ENCODE data around the gene MTHFD2.
A peak's percentile ranks its signal among the peaks of the same experiment; 100 is the strongest.

The MTHFD2 gene

GRCh38 chr2:74164761-74165160 is 33.7 kb upstream of the MTHFD2 start:
- no peak for DNase-seq (ENCODE audit: low read depth)
- H3K4me3 ChIP-seq (ENCODE audit: low read depth, low read length) = no peak overlapping the region
- TF ChIP-seq CTCF (IDR thresholded peaks at IDR 0.05; ENCODE audit: insufficient read depth, low read depth, low read length, missing control alignments) = no peak

GRCh38 chr2:74168739-74169138 is 29.7 kb upstream of the MTHFD2 start:
- TF ChIP-seq CTCF (IDR thresholded peaks at IDR 0.05; ENCODE audit: insufficient read depth, low read depth, low read length, missing control alignments) = no peak
- H3K4me3 ChIP-seq (ENCODE audit: low read depth, low read length) = no peak overlapping the region
- DNase-seq (ENCODE audit: low read depth) = peak; percentile 73

GRCh38 chr2:74174909-74175308 is 23.5 kb upstream of the MTHFD2 start:
- no peak overlapping the region for H3K4me3 ChIP-seq (ENCODE audit: low read depth, low read length)

GRCh38 chr2:74177696-74178095 is 20.7 kb upstream of the MTHFD2 start:
- TF ChIP-seq CTCF (IDR thresholded peaks at IDR 0.05; ENCODE audit: insufficient read depth, low read depth, low read length, missing control alignments) = no peak
- DNase-seq (ENCODE audit: low read depth) = no peak

More at GRCh38 chr2:74174909-74175308, 23.5 kb upstream of the MTHFD2 start:
- DNase-seq (ENCODE audit: low read depth) = no peak
- no peak for TF ChIP-seq CTCF (IDR thresholded peaks at IDR 0.05; ENCODE audit: insufficient read depth, low read depth, low read length, missing control alignments)

GRCh38 chr2:74178211-74179062 is 20.0 kb upstream of the MTHFD2 start, which contains the start of gene MOB1A:
MOB1A (minus strand) TSS chr2:74178879; CDS start chr2:74178674, 205 bp downstream.
- peak; percentile 100 for DNase-seq (ENCODE audit: low read depth)
- peak within 1 kb of the TSS; percentile 84 for H3K4me3 ChIP-seq (ENCODE audit: low read depth, low read length)
- TF ChIP-seq CTCF (IDR thresholded peaks at IDR 0.05; ENCODE audit: insufficient read depth, low read depth, low read length, missing control alignments) = no peak

More at GRCh38 chr2:74177696-74178095, 20.7 kb upstream of the MTHFD2 start:
- peak overlapping the region; percentile 84 for H3K4me3 ChIP-seq (ENCODE audit: low read depth, low read length)

- peak; percentile 84 for DNase-seq (ENCODE audit: low read depth)
- TF ChIP-seq CTCF (IDR thresholded peaks at IDR 0.05; ENCODE audit: insufficient read depth, low read depth, low read length, missing control alignments) = peak; percentile 16
- H3K4me3 ChIP-seq (ENCODE audit: low read depth, low read length) = peak overlapping the region; percentile 84
Observed at GRCh38 chr2:74179063-74179865, 19.2 kb upstream of the MTHFD2 start.

Measured in GM12865 (cell line).